RPMI8226 (cell line): ENCODE measurements around the gene PLA2G4E.

Experiments
- DNase-seq: peaks from one replicate; pipeline ENCODE4 v3.0.0-alpha.2; 2015

The PLA2G4E gene

DNA sequence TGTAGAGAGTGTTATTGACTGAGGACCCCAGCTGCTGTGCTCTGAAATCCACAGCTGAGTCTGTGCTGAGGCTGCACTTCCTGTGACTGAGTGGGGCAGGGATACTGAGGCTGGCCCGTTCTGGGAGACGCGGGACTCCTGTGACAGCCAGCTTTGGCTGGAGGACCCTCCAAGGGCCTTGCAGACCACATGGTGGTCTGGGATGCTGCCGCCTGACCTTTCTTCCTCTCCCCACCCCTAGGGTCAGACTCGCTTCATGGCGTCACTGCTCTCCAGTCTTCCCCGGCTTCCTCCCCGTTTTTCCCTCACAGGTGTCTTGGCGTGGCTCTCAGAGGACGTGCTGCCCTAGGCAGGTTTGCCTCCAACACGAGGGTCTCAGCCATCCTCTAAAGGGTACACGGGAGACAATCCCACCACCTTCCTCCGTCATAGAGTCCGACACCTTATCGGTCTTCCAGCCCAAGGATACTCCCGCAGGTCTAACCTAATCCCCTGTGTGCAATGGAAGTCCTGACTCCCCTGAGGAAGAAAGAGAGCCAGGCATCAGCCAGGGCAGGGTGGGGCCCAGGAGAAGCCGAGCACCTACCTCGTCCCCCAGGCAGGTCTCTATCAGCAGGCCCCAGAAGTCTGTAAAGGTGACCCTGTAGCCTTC is 28.6 kb downstream of the PLA2G4E start:
- DNase-seq = no peak

DNA sequence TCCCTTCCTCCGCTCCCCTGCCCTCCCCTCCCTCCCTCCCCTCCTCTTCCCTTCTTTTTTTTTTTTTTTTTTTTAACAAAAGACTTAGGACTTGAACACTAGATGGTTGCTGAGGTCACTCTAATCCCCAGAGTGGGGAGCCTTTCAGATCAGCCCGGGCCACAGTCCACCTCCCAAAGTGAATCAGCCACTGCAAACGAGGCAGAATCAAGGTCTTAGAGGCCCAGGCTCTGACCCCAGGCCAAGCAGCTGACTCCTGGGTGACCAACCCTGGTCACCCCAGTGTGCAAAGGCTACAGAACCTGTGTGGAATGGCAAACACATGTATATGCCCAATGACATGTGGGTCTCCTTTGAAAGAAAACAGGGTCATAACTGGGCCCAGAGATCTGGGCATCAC is 30.2 kb downstream of the PLA2G4E start:
- no peak for DNase-seq

DNA sequence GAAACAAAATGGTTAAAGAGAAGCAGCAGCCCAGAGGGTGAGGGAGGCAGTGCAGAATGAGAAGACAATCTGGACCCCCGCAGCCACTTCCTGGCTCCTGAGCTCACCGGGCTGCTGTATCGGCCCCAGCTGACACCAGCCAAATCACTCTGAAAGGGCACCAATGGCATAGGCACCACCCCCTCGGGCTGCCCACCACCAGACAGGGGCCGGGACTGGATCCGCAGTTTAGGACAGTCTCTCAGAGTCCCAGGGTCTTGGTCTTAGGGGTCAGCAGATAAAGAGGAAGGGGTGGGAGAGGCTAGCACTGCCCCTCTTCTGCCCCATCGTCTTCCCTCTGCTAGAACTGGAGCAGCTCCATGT is 30.6 kb downstream of the PLA2G4E start:
- no peak for DNase-seq

DNA sequence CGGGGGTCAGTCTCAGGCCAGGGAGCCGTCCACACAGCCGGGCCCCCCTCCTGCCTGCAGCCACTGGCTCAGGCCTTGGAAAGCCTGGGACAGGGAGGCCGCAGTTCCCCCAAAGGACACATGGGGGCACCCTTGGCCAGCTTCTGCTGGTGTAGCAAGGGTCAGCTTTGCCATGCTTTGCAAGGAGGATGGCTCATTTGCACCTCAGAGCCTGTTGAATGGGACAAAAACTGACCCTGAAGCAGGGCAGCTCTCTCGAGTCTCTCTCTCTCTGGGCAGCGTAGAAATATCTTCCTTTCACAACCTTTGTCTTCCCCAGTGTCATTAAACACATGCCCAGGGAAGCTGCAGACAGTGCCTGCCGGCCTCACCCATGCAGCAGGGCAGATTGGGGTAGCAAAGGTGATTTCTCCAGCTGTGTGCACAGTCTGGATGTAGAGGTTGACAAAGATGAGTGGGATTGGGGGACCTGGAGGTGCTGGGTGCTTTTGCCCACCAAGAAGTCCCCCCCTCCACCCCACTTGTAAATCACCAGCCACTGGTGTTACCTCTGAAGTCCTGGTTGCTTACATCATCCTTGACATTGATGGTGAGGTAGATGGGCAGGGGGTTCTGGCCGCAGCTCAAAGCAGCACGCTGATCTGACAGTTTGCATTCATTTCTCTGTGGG is 31.1 kb downstream of the PLA2G4E start:
- DNase-seq = peak; percentile 69

DNA sequence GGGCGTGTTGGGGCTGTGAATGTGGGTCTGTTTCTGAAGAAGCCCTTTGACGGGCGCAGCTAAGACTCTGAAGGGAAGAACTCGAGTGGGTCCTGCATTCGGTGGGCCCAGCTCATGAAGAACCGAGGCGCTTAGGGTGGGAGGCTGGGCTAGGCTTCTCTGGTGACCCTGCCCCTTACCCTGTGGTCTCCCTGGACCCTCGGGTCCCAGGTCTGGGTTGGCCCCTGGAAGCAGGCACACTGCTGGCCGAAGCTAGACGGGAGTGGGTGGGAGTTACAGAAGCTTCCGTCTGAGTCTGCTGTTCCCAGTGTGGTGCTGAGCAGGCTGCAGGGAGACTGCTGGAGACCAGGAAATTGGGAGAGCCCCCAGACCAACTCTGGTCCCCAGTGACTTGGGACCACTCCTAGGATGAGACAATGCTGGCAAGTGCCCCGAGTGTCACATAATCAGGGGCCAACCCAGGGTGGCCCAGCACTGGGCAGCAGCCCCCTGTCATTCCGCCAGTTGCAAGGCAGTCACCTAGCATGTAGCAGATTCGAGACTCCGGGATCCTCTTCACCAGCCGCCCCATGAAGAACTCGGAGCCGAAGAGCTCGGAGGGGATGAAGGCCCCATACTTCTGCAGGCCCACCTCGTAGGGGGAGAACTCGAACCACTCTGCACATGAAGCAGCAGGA is 31.8 kb downstream of the PLA2G4E start:
- DNase-seq = no peak

DNA sequence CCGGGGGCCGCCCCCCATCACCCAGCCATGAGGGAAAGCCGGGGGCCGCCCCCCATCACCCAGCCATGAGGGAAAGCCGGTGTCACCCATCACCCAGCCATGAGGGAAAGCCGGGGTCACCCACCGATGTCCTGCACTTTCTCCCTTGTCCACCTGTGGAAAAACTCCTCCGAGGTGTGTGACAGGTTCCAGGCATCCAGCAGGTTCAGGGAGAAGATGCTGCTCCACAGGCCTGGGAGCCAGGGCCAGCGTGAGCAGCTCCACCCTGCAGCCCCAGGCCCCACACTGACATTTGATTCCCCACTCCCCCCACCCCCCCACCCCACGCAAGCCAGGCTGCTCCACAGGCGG is 32.9 kb downstream of the PLA2G4E start:
- no peak for DNase-seq

DNA sequence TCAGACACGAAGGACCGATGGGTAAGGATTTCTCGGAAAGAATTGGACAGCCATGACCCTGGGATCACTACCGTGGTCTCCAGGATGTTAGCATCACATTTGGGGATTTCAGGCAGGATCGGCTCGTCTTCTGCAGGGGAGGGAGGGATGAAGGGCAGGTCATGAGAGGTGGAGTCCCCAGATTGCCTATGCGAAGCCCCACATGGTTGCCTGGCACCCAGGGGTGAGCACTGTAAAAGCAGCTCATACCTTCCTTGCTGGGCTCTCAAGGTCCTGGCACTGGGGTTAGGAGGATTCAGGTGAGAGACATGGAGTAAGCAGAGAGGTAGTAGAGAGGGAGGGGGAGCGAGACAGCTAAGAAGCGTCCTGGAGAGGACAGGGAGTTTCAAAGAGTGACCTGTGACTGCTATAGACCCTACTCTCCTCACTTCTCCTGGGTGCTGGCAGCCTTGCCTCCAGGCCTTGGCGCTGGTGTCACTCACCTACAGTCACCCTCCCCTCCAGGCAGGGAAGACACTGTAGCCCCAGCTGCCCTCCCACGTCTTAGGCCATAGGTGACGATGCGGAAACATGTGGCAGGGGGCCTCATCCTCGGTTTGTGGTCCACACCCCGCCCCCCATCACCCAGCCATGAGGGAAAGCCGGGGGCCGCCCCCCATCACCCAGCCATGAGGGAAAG is 33.5 kb downstream of the PLA2G4E start:
- DNase-seq = no peak

DNA sequence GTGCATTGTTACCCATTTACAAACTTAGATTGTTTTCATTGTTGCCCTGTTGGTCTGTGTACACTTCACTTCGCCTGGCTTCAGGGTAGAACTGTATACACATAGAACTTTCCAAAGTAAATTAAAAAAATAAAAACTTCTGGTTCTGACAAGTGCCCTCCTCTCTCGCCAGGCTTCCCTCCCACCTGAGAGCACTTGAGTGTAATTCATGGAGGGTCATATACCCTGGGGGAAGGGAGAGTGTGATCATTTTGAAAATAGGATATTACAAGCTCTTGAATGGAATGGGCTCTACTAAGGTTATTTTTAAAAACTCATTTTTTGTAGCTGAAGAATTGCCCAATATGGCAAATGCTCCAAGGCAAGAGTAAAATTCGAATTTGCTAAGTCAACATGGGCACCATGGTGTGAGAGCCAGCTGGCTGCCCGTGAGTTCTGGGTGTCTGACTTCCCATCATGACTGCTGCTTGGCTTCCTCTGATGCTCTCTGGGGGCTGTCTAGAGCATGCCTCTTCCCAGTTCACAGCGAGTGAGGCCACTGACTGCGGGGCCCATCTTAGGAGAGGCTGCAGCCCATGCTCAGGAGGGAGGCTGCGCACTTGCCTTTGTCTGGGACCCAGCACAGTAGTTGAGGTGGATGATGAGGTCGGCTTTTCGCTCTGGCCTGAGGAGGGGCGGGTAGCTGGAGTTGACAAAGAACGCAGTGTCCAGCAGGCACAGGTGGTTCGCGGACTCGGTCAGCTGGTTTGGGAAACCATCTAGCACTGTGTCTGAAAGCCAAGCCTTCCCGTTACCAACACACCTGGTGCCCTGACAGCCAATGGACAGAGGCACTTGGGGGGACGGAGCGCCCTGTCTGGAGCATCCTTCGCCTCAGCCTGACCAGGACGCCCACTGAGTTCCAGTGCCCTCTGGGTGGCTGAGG is 35.3 kb downstream of the PLA2G4E start:
- no peak for DNase-seq

DNA sequence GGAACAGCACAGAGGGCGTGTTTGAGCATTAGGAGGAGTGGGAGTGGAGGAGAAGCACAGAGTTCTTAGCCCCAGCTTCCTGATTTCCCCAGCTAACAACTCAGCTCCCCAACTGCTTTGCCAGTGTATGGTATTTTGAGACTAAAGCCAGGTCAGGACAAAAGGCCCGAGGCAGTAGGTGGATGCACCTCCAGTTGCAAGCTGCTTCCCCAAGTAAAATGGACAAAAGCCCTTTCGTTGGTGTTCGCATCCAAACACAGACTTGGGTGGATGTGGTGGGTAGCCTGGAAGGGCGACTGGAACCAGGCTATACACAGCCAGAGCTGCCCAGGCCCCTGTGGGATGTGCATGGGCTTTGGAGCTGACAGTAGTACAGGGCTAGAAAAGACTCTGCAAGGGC is 36.2 kb downstream of the PLA2G4E start:
- no peak for DNase-seq

DNA sequence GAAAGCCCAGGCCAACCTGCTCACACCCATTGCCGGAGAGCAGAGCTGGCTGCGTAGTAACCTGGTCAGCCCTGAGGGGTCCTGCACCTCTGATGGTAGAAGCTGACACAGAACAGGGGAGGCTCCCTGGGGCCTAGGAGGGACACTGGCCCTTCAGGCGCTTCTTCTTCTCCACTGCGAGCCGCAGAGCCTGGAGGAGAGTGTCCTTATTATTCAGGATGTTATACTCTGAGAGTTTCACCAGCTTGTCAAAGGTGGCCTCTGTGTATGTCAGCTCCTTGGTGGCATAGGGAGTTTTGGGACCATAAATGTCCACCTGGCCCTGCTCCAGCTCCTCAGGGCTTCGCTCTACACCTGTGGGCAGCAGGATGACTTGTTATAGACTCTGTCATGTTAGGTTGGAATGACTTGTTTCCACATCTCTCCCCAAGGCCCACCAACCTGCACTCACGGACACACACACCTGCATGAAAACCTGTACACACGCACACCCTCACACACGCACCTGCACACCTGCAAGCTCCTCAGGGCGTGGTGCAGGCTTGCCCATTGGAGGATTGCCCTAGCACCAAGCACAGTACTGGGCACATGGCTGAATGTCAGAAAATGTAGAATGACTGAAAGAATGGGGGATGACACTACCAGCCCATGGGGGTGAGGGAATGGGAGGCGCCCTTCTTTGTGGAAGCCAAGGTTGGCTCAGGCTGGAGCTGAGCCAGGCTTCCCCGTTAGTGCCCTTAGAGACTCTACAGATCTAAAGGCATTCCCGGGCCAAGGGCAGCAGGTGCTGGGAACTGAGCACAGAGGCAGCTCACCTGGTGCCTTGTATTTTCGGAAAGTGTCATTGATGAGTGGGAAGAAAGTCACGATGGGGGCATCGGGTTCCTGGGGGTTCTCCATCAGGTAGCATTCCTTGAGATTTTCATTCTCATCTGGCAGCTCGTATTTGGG is 36.9 kb downstream of the PLA2G4E start:
- no peak for DNase-seq

DNA sequence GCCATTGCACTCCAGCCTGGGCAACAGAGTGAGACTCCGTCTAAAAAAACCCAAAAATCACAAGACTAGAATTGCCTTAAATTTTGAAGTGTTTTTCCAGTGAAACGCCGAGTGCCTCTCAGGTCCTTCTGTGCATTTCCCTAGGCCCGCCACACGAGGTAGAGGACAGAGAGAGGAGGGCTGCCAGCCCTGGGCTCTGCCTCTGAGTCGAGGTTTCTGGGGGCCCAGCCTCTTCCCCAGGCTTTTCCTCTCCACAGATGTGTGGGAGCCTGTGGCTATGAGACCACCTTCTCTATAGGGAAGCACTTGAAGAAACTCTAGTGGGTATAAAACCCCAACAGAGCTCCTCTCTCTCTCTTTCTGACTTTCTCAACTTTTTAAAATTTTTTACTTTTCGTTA is 37.6 kb downstream of the PLA2G4E start:
- no peak for DNase-seq

DNA sequence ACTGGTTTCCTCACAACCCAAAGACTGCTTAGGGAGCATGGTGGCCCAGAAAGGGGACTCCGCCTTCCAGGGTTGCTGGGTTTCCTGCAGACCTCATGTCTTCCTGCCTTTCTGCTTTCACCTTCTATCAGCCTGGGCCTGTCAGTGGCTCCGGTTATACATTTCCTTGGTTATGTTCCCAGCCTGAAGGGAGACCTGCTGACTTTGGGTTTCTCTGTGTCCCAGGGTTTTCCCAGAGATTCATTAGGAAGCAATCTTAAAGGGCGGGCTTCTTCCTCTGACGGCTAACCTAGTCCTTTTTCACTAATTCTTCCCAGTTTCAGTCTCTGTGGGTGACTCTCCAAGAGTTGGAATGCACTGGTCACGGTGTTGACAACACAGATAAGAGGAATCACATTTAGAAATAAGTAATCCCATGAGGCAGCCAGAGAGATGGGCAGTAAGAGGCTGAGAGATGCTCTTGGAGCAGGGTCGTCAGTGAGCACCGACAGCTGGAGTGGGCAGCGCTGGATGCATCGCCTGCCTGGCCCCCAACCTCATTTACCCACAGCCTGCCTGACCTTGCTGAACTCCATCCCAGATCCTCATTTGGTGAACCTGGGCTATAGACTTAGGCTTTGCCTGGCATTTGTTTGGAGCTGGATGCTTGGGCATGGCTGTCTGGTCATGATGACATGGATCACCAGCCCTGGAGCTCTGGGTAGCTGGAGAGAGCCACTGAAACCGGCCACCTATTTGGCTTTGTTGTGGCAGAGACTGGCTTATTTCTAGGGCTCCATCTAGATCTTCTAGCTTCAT is 38.5 kb downstream of the PLA2G4E start:
- no peak for DNase-seq

DNA sequence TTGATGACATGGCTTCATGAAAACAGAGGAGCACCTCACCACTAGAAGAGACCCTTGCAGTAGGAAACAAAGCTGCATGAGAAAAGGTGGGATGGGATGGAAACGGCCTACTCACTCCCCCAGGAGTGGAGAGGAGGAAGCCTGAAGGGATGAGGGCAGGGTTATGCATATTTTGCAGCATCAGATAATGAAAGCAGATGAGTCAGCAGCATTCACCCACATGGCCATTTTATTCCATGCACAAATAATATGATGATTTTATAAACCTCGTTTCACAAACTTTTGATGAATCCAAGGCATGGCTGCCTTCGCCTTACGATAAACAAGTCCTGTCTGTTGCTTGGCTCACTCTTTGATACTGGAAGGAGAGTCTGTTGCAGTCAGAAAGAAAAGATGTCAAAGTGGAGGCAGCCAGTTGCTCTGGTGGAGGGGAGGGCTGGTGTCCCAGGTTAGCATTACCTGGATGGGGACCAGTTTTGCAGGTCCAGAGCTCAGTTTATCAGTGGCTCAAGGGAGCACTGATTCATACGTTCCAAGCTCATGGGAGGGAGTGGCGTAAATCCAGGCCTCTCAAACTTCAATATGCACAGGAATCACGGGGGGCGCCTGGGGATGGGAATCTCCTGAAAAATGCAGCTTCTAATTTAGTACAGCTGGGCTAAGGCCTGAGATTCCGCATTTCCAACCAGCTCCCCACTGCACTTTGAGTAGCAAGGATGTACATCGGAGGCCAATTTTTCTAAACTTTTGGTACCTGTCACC is 39.3 kb downstream of the PLA2G4E start:
- DNase-seq = no peak

DNA sequence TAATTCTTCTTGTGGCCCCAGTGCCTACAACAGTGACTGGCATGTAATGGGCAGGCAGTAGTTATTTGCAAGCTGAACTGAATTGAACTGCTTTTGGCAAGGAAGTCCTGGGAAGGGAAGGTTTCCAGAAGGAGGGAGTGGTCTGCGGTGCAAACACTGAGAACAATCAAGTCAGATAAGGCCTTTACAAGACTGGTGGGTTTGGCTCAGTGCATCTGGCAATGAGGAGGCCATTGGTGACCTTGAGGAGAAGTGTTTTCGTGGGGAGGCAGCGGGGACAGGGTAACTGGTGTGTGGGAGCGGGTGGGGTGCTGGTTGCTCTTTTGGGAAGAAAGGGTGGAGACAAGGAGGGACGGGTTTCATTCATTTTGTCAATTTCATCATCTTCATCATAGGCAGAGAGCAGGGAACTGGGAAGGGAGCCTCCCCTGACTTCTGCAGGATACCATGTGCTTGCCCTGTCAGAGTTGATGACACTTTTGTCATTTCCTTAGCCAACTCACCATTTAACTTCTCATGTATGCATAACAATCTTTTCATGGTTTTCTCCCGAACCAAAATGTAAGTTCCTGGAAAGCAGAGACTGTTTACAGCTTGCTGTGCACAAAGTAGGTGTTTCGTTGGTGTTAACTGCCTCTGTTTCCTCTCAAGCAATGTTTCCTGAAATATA is 40.1 kb downstream of the PLA2G4E start:
- DNase-seq = no peak

DNA sequence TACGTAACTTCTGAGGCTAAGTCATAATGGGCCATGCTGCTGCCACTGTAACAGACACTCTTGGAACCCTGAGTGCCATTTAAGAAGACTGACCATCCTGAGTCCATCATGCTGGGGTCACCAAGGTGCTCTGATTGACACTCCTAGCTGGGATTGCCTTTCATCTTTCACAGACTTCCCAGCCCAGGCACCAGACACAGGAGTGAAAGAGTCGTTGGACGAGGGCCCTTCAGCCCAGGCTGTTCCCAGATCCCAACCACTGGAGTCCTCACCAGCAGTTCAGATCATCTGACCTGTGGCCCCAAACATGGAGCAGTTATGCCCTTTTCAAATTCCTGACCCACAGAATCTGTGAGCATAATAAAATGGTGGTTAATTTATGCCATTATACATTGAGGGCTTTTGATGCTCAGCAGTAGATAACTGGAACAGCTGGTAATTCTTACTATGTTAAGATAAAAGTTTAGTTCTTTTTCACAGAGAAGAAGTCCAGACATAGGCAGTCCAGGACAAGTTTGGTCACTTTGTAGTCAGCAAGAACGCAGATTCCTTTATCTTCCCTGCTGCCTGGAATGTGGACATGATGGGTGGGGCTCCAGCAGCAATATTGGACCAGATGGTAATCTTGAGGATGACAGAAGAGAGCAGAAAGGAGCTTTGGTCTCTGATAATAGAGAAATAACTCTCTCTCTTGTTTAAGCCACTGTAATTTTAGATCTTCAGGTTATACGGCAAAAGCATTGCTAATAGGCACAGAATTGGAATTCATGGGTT is 41.2 kb downstream of the PLA2G4E start:
- no peak for DNase-seq

DNA sequence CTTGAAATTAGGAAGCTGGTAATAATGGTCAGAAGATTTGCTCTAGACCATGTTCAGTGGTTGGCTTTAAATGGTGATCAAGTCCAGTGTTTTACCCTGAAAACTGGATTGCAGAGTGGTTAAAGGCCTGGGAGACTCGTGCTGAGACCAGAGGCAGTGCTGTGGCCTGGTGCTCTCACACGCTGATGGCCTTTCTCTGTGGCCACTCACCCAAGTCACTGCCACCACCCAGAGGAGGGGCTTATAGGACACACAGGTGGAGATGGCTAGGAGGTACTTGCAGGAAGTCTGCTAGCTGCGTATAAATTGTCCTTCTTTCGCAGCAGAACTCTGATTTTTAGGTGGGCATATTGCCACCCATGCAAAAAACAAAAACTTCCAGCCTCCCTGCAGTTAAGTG is 42.3 kb downstream of the PLA2G4E start:
- no peak for DNase-seq

DNA sequence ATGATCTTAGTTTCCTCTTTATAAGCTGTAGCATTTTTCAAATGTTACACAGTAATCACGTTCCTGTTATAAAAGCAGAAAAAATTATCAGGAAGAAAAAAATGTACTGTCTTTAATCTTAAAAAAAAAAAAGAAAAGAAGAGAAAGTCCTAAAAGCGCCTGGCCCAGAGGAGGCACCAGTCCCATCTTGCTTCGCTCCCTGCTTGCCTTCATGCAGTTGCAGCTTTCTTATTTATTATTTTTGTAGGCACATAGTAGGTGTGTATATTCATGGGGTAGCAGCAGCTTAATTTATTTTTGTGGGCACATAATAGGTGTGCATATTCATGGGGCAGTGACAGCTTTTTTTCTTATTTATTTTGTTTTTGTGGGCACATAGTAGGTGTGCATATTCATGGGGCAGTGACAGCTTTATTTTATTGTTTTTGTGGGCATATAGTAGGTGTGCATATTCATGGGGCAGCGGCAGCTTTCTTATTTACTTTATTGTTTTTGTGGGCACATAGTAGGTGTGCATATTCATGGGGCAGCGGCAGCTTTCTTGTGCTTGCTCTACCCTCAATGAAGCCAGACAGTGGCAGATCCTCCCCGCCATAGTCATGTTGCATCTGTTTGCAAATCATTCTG is 43.0 kb downstream of the PLA2G4E start:
- DNase-seq = no peak

DNA sequence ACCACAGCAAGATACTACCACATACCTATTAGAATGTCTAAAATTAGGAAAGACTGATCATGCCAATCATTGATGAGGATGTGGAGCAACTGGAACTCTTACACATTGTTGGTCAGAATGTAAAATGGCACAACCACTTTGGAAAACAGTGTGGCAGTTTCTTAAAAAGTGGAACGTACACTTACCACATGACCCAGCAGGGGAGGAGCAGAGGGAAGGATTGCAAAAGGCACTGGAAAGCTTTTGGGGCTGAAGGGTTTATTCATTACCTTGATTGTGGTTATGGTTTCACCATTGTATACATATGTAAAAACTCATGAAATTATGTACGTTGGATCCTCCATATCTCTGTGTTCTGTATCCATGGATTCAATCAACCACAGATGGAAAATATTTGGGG is 45.2 kb downstream of the PLA2G4E start:
- no peak for DNase-seq
